HTERT RPE-1 (cell line): ENCODE data around the gene MOV10.

Experiments
- in situ Hi-C: fragments of 300-500 bp; cut with MboI; formaldehyde crosslinking; loops from 4 replicates; pipeline ENCODE4 v1.14.3; 2020; ENCODE audit warnings: low sequenced_read_pairs

The MOV10 gene

DNA sequence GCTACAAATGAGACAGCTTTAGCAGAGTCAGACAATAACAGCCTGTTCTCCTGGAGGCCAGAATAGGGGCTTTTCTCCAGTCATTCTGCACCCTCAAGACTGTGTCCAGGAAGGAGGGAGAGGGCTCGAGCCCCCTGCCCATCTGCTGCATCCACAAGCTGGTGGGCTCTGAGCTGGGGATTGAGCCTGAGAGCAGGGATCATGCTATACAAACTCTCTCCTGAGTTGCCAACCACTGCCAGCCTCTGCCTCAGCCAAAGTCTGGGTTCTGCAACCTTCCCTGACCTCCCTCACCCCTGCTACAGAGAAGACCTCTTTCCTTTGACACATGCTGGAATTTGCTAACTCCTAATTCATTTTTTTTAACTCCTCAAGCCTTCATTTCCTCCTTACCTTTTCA lies 55.5 kb downstream of the MOV10 start:
- in situ Hi-C loops: no loop called here

DNA sequence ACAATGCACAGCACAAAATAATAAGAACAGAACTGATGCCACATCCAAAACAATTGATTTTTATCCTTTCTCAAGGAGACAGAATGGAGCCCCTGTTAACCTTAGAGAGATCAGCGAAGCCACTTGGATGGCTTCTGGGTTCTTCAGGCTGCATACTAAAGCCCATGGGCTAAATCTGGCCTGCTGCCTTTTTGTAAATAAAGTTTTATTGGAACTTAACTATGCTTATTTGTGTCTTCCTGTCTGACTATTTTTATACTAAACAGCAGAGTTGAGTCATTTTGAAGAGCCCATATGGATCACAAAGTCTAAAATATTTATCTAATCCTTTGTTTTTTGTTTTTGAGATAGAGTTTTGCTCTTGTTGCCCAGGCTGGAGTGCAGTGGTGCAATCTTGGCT lies 57.0 kb downstream of the MOV10 start:
- in situ Hi-C loops: no loop called here

DNA sequence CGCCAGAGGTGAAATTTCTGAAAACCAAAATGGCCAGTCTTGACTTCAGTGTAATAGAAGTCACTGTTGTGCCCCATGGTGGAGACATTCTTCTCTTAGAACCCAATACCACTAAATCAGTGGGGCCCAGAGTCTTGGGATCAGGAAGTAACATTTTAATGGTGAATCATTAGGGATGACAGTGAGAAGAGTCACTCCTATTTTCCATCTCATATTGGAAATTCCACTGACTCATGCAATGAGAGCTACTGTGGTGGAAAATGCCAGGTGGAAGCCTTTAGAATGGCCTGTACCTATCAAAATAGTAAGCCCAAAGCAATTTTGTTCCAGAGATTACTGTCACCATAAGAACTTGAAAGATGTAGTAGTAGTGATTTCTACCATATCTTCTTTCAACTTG lies 61.3 kb downstream of the MOV10 start:
- in situ Hi-C loops: no loop called here

DNA sequence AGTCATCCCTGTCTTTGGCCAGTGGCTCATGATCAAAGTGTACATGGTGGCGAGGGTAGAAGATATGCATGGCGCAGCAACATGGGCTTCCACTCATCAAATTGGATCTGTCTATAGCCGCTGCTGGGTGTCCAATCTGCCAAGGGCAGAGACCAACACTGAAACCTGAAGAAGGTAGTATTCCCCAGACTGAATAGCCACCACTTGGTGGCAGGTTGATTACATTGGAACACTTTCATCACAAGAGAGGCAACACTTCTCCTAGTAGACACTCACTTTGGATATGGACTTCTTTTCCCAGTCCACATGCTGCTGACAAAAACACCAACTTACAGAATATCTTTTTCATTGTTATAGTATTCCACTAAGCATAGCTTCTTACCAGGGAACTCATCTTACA lies 63.1 kb downstream of the MOV10 start:
- in situ Hi-C loops: no loop called here

DNA sequence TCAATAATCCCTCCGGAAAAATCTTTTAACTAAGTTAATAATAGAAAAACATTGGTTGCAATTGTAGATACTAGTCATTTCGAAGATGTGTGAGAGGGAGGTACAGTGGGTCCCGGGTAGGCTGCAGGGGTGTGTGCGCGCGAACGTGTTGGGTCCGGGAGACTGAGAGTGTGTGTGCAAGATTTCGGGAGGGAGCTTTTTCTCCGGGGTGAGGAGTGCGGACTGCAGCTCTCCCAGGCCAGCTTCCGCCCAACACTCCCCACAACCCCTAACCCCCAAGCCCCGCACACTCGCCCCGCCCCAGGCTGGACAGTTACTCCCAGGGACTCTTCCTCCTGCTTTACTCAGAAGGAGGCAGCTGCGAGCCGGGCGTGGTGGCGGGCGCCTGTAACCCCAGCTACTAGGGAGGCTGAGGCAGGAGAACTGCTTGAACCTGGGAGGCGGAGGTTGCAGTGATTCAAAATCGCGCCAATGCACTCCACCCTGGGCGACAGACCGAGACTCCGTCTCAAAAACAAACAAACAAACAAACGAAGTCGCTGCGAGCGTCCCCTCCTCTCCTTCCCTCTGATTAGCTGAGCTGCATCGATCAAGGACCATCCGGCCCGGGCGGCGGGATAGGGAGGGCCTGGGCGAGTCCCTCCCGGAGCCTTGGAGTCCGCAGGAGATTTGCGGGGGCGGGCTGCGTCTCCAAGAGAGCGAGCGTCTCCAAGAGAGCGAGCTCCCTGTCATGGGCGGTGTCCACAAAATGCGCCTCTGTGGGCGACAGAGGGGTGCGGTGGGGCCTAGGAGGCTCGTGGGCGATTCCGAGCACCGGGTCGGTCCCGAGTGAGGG lies 68.9 kb downstream of the MOV10 start:
- in situ Hi-C loops: no loop called here

DNA sequence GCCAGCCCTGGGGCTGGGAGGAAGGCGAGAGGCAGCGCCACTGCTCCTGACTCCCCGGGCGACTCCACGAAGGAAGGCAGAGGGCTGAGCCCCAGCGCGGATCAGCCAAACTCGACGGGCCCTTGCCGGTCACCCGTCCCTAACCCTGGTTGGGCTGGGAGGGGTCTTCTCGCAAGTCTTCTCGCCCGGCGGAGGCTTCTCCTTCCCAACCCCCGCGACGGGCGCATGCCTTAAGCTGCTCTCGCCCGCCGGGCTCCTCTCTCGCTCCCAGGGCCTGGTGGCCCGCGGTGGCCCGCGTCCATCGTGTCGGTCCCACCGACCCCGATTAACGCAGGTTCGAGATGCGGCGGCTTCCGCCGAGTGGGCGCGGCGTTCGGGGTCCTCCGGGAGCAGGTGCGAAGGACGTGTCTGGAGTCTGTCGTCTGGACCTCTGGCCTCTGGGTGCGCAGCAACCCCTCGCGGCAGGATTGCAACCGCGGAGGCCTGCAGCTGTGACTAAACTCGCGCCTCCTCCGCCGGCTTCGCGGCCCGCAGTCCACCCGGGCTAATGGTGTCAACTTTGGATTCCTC lies 69.6 kb downstream of the MOV10 start:
- in situ Hi-C loops: no loop called here

DNA sequence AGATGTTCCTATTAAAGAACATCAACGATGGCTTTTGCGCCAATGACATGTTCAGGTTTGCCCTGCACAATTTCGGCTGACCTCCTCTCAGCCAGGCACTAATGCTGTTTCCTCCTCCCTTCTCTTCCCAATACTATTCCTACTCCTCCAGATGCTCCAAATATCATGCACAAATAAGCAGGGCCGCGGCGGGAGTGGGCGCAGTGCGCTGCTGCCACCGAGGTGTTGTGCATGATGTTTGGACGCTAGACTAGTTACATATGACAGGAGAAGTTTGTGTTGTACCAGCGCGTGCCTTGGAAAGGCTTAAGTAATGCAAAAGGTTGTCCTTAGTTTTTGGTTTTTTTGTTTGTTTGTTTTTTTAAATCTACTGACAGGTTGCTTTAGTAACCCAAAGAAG lies 73.9 kb downstream of the MOV10 start:
- in situ Hi-C loops: no loop called here
